ENCODE results near the gene SLC25A25. TPM values are rescaled to one million over a fixed set of nuclear protein-coding genes. Genes with fewer than 3 reads are reported as not detected.
A peak's percentile ranks its signal among the peaks of the same experiment; 100 is the strongest.

SLC25A25 gene
- total RNA-seq (20.1 and 20.2 TPM in 2 replicates), polyA plus RNA-seq (14.2 and 18.1 TPM in 2 replicates), polyA minus RNA-seq (16.6 and 17.6 TPM in 2 replicates), Bru-seq, nascent RNA (percentile 67 among the genes with signal in this experiment), BruChase-seq, experiment 1, labeled RNA remaining after a 6-hour chase (percentile 62 among the genes with signal in this experiment), BruChase-seq, experiment 2, labeled RNA remaining after a 2-hour chase (percentile 61 among the genes with signal in this experiment)
- polyA plus RNA-seq (2011; cell fraction: cytosol; rRNA removed), result 17.3 and 21.7 TPM in 2 replicates
- polyA plus RNA-seq (2011; cell fraction: nucleus; rRNA removed), result 54.4 and 63.0 TPM in 2 replicates
- polyA plus RNA-seq (2012), result 11.9 and 22.6 TPM in 2 replicates
- polyA minus RNA-seq (2011; cell fraction: cytosol; rRNA and poly(A)+ RNA removed), result 20.1 TPM
- 24.4 and 32.2 TPM in 2 replicates for polyA minus RNA-seq (2011; cell fraction: nucleus; rRNA and poly(A)+ RNA removed)
- long read RNA-seq, transcript SLC25A25-201 (10 exons, 3,474 nt), result major isoform, 12 of 25 reads
- long read RNA-seq, transcript SLC25A25-203 (10 exons, 3,431 nt), result minor isoform, 5 of 25 reads
- long read RNA-seq, partial matches to known transcripts, result 2 of 25 reads
- long read RNA-seq, other reads (novel, unspliced or antisense), result 6 of 25 reads

DNA sequence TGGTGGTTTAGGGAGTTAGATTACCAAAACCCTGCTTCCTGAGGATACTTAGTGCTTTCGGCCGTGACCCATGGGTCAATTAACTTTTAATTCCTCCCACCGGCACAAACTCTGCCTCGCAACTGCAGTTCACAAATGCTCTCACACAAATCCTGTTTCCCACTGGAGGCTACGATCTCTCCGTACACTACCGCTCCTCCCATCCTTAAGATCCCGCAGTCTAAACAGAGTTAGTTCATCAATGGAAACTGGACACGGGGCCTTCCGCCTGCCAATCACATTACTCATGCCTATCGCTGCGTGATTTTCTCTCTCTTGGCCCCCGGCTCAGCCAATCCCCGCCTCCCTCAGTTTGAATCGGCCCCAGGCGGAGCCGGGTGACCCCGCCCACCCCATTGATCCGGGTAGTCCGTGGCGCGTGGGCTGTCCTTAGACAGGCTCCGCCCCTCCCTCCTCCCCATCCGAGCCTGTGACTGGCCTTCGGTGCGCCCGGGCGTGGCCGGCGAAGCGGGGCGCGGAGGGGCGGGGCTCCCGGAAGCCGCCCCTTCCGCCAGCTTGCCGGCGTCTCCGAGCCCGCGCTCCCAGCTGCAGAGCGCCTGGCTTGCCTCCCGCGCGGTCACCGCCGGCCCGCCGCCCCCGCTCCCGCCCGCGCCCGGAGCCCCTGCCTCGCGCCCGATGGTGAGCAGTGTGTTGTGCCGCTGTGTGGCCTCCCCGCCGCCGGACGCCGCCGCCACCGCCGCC lies at the start of gene SLC25A25:
Gene SLC25A25, plus strand, starts transcription at position 588 of the 741 bp plus-strand sequence. Its CDS starts 88 bp downstream, at position 676.
- Histone ChIP-seq H3K9ac (replicated peaks; ENCODE audit: extremely low read depth, insufficient read depth, low read length) (peak within 1 kb of the TSS; percentile 92), H3K27ac (ENCODE audit: insufficient read depth, low read depth, low read length) (peak within 1 kb of the TSS; percentile 96), H3K9me3 (replicated peaks; ENCODE audit: control insufficient read depth, insufficient read depth, low read length) (no peaks in the 10 kb centered on the region), H3K79me2 (ENCODE audit: control insufficient read depth, insufficient read depth, low read length) (peaks cover 39% of the 10 kb centered on the region), H3K4me3 (replicated peaks in 1 of 3; ENCODE audit: insufficient read depth in 1 of 3, low read depth in 1 of 3, low read length in 3 of 3) (peak within 1 kb of the TSS; percentile 30 to 79 (median 75)), H2AFZ (ENCODE audit: low read depth, low read length) (peak within 1 kb of the TSS; percentile 64), H3K9me1 (replicated peaks; ENCODE audit: control insufficient read depth, extremely low read depth, insufficient read depth, low read length) (no peaks in the 10 kb centered on the region), H3K4me2 (ENCODE audit: insufficient read depth, low read length) (peak within 1 kb of the TSS; percentile 87), H3K36me3 (ENCODE audit: control insufficient read depth in 2 of 2, extremely low read depth in 1 of 2, insufficient read depth in 2 of 2, low read length in 2 of 2) (no peaks in the 10 kb centered on the region), H3K27me3 (ENCODE audit: control insufficient read depth in 2 of 2, insufficient read depth in 2 of 2, low read length in 2 of 2) (no peaks in the 10 kb centered on the region), H3K4me1 (ENCODE audit: control insufficient read depth, extremely low read depth, insufficient read depth, low read length) (peaks cover 23% of the 10 kb centered on the region), H4K20me1 (replicated peaks; ENCODE audit: control insufficient read depth, extremely low read depth, insufficient read depth, low read length) (no peaks in the 10 kb centered on the region)
- ChIA-PET POLR2A (interaction anchor here (0.7 to 1.6 kb wide), 4 partner anchors 11 to 32 kb away, joined by 3 to 8 read pairs (median 3); no protein-coding TSS in a partner anchor), CTCF (interaction anchor here (0.6 to 2.1 kb wide), 12 partner anchors 11 to 125 kb away, joined by 3 to 10 read pairs (median 6); no protein-coding TSS in a partner anchor)
- DNase-seq (ENCODE audit: low read depth, low spot score) (peak; percentile 100), FAIRE-seq (no peak)
- intact Hi-C loops (cut with micrococcal nuclease) (loop anchor here (1.0 kb wide), 4 partner anchors 26 to 60 kb away; no protein-coding TSS in a partner anchor), dilution Hi-C loops (cut with MboI; ENCODE audit: extremely low pct_ligation_motif_present, low sequenced_read_pairs) (no loop called here)
- no peak for TF ChIP-seq MAX (IDR thresholded peaks at IDR 0.05; ENCODE audit: insufficient read depth, insufficient read length)
- TF ChIP-seq GATA2 (IDR thresholded peaks at IDR 0.05; ENCODE audit: insufficient read depth, insufficient read length, low read depth, low read length), result no peak
- peak; percentile 26 for TF ChIP-seq FOS (IDR thresholded peaks at IDR 0.05; ENCODE audit: borderline replicate concordance, insufficient read depth, low read length)
- TF ChIP-seq MYC (IDR thresholded peaks at IDR 0.05; ENCODE audit: low read depth, low read length), result no peak
- no peak for TF ChIP-seq EZH2 (IDR thresholded peaks at IDR 0.05; ENCODE audit: borderline replicate concordance, low read depth, low read length, severe bottlenecking)
- TF ChIP-seq POLR2A (IDR thresholded peaks at IDR 0.05; ENCODE audit: low read depth, low read length), result peak; percentile 61
- TF ChIP-seq POLR2AphosphoS5 (IDR thresholded peaks at IDR 0.05; ENCODE audit: insufficient read depth, low read depth, low read length), result peak; percentile 76
- TF ChIP-seq, protein P1, sequence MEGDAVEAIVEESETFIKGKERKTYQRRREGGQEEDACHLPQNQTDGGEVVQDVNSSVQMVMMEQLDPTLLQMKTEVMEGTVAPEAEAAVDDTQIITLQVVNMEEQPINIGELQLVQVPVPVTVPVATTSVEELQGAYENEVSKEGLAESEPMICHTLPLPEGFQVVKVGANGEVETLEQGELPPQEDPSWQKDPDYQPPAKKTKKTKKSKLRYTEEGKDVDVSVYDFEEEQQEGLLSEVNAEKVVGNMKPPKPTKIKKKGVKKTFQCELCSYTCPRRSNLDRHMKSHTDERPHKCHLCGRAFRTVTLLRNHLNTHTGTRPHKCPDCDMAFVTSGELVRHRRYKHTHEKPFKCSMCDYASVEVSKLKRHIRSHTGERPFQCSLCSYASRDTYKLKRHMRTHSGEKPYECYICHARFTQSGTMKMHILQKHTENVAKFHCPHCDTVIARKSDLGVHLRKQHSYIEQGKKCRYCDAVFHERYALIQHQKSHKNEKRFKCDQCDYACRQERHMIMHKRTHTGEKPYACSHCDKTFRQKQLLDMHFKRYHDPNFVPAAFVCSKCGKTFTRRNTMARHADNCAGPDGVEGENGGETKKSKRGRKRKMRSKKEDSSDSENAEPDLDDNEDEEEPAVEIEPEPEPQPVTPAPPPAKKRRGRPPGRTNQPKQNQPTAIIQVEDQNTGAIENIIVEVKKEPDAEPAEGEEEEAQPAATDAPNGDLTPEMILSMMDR (IDR thresholded peaks at IDR 0.05; ENCODE audit: extremely low read depth in 1 of 2, insufficient read depth in 1 of 2, low read depth in 1 of 2, low read length in 2 of 2), result no peak
- no peak for TF ChIP-seq JUN (IDR thresholded peaks at IDR 0.05; ENCODE audit: borderline replicate concordance, insufficient read depth, insufficient read length, low read depth)
- no TSS peak for BruUV-seq (replicated peaks)

All from endothelial cell of umbilical vein (primary cell).